Activated naive CD8-positive, alpha-beta T cell treated with anti-CD3 and anti-CD28 coated beads, Interleukin-2, amount 50 U/mL, for 24 hours (primary cell): ENCODE results near the gene RNF224.

Source experiments
- ATAC-seq: fragments of 150-1000 bp; cut with Tn5 transposase; one replicate; pipeline ENCODE4 v1.10.0; 2021
- DNase-seq: peaks from one replicate; pipeline ENCODE4 v3.0.0; 2021
- H3K27ac Mint-ChIP-seq: one replicate; pipeline ENCODE4 v1.8.0; 2021; ENCODE audit warnings: mild to moderate bottlenecking, mixed read lengths
- H3K27me3 Mint-ChIP-seq: one replicate; pipeline ENCODE4 v1.8.0; 2021; ENCODE audit warnings: mixed read lengths
- H3K36me3 Mint-ChIP-seq: one replicate; pipeline ENCODE4 v1.8.0; 2021; ENCODE audit warnings: low read depth, mixed read lengths
- H3K4me1 Mint-ChIP-seq: one replicate; pipeline ENCODE4 v1.8.0; 2021; ENCODE audit warnings: mixed read lengths
- H3K4me3 Mint-ChIP-seq: one replicate; pipeline ENCODE4 v1.8.0; 2021; ENCODE audit warnings: mild to moderate bottlenecking, moderate library complexity, mixed read lengths
- H3K9me3 Mint-ChIP-seq: one replicate; pipeline ENCODE4 v1.8.0; 2021; ENCODE audit warnings: mixed read lengths

Gene RNF224

DNA sequence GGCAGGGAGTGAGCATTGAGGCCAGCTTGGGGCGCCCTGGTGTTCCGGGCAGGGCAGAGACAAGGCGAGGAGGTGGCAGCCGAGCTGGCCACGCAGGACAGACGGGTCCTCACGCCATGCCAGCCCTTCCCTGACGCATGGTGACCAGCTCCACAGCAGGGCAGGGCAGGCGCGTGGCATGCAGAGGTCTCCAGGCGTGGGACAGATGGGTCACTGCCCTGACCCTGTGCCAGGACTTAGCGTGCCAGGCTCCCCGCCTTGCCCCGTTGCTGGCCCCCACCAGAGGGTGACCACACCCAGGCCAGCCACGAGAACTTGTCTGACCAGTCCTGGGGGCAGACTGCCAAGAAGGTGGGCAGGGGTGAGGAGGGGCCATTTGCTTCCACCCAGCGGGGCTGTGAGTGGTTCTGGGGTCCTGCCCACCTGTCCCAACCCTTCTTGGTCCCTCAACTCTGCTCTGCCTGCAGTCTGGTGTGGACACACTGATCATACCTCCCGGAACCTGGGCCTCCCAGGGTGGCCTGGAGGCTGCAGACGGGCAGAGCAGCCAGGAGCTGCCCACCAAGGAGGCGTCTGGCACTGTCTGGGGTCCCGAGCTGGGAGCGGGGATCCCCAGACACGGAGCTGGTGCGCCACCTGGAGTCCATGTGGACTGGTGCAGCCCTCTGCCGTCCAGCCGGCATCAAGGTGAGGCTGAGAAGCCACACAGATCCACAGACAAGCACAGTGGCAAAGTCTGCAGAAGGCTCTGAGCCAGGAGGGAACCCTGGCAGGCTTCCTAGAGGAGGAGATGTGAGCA lies at the start of gene RNF224:
Gene RNF224 (plus strand): TSS at position 449 of the 799 bp plus-strand sequence. CDS start 834 bp downstream, outside the sequence.
- Mint-ChIP-seq H3K4me1 (peaks cover 15% of the 10 kb centered on the region), H3K9me3 (no peaks in the 10 kb centered on the region), H3K4me3 (no peak within 1 kb of the TSS), H3K36me3 (no peaks in the 10 kb centered on the region), H3K27ac (no peak within 1 kb of the TSS), H3K27me3 (peaks cover 2% of the 10 kb centered on the region)
- DNase-seq (peak; percentile 87), ATAC-seq (peak; percentile 59)

DNA sequence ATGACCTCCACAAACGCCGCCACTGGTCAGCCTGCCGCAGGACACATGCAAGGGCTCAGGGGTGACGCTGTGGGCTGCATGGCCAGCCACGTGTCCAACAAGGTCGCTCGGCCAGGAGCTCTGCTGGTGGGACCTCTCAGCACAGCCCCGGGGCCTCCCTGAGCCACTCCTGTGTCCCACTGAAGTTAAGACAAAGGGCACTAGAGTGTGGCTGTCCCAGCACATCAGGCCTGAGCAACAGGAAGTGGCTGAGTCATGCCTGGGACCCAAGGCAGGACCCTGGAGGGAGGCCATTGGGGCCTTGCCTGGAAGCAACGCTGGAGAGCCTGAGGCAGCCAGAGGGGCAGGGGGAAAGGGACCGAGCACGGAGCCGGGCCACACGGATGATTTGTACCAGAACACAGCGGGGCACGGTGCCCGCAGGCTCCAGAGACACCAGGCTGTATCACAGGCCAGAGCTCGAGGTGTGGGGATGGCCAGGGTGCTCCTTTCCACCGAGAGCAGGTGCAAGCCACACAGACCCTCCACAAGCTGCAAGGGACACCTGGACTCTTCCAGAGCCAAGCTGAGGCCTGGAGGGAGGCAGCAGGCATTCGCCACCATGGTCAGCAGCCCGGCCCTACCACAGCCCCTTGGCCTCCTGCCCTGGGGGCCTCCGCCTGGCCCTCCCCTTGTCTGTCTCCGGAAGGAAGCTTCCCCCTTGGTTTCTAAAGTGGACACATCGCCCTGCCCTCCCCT lies 48.9 kb upstream of the RNF224 start:
- Mint-ChIP-seq H3K9me3 (no peaks in the 10 kb centered on the region), H3K36me3 (peaks cover 9% of the 10 kb centered on the region), H3K4me1 (no peaks in the 10 kb centered on the region), H3K4me3 (no peak overlapping the region), H3K27me3 (no peaks in the 10 kb centered on the region), H3K27ac (no peak overlapping the region)
- ATAC-seq (no peak), DNase-seq (no peak)

GRCh38 chr9:137178939-137179630 lies 48.2 kb upstream of the RNF224 start:
- ATAC-seq, result no peak
- Mint-ChIP-seq H3K27me3 (no peaks in the 10 kb centered on the region), H3K9me3 (no peaks in the 10 kb centered on the region), H3K36me3 (peaks cover 10% of the 10 kb centered on the region), H3K4me3 (no peak overlapping the region), H3K27ac (no peak overlapping the region), H3K4me1 (no peaks in the 10 kb centered on the region)
- DNase-seq, result no peak

DNA sequence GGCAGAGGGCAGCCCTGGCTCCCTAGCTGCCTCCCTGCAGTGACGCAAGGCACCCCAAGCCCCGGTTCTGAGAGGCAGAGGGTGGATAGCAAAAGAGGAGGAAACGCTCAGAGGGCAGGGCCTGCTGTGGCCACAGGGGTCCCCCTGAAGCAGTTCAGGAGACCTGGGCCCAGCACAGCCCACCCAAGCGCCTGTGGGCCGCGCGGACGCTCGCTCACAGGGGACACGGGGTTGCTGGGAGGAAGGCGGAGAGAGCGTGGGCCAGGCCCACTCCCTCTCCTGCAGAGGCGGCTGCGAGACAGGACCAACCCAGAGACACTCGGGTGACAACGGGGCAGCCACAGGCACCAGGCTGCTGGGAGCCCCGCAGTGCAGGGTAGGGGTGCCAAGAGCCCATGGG lies 47.5 kb upstream of the RNF224 start:
- H3K27me3 Mint-ChIP-seq, result no peaks in the 10 kb centered on the region
- ATAC-seq (no peak), DNase-seq (no peak)
- H3K9me3 Mint-ChIP-seq, result no peaks in the 10 kb centered on the region
- no peak overlapping the region for H3K27ac Mint-ChIP-seq
- H3K4me1 Mint-ChIP-seq, result no peaks in the 10 kb centered on the region
- no peak overlapping the region for H3K4me3 Mint-ChIP-seq
- peaks cover 10% of the 10 kb centered on the region for H3K36me3 Mint-ChIP-seq

DNA sequence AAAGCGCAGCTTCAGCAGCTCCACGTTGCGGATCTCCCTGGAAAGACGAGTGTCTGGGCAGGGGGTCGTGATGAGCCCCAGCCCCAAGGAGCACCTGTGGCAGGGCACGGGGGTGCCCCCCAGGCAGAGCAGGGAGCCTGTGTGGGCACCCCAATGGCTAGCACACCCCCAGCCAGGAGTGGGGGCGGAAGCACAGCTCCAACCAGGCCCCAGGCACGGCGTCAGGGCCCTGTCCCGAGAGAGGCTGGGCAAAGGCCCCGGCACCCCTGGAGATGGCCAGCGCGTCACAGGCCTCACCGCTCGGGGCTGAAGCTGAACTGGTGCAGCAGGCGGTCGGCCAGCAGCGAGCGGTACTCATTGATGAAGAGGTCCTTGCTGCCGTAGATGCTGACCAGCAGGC lies 46.8 kb upstream of the RNF224 start:
- ATAC-seq (no peak), DNase-seq (no peak)
- Mint-ChIP-seq H3K9me3 (no peaks in the 10 kb centered on the region), H3K4me3 (no peak overlapping the region), H3K27ac (no peak overlapping the region), H3K4me1 (no peaks in the 10 kb centered on the region), H3K27me3 (no peaks in the 10 kb centered on the region), H3K36me3 (peaks cover 10% of the 10 kb centered on the region)

DNA sequence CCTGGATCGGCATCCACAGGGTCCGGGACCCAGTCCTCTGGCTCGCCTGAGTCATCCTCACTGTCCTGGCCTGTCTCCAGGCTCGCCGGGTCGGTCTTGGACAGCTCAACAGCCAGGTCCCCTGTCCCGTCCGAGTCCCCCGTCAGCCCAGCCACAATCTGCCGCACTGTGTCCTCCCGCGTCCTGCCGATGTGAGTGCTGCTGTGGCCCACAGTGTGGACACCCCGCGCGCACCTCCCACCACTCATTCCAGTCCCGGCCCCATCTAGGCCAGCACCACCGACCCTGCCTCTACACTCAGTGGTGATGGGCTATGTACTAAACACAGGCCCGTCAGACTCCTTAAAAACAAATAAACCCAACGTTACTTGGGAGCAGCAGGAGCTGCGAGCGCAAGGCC lies 45.6 kb upstream of the RNF224 start:
- ATAC-seq (no peak), DNase-seq (no peak)
- Mint-ChIP-seq H3K27ac (no peak overlapping the region), H3K4me1 (peaks cover 6% of the 10 kb centered on the region), H3K9me3 (no peaks in the 10 kb centered on the region), H3K27me3 (no peaks in the 10 kb centered on the region), H3K36me3 (peaks cover 10% of the 10 kb centered on the region), H3K4me3 (no peak overlapping the region)

GRCh38 chr9:137182836-137183235 lies 44.5 kb upstream of the RNF224 start:
- Mint-ChIP-seq H3K27me3 (no peaks in the 10 kb centered on the region), H3K9me3 (no peaks in the 10 kb centered on the region), H3K36me3 (peaks cover 10% of the 10 kb centered on the region), H3K27ac (no peak overlapping the region), H3K4me1 (peaks cover 17% of the 10 kb centered on the region), H3K4me3 (no peak overlapping the region)
- ATAC-seq (no peak), DNase-seq (no peak)

GRCh38 chr9:137183980-137184595 lies 43.2 kb upstream of the RNF224 start:
- Mint-ChIP-seq H3K4me3 (no peak overlapping the region), H3K27me3 (no peaks in the 10 kb centered on the region), H3K9me3 (no peaks in the 10 kb centered on the region), H3K4me1 (peaks cover 21% of the 10 kb centered on the region), H3K36me3 (peaks cover 11% of the 10 kb centered on the region), H3K27ac (no peak overlapping the region)
- DNase-seq (no peak), ATAC-seq (no peak)

- H3K4me3 Mint-ChIP-seq, result no peak overlapping the region
- no peaks in the 10 kb centered on the region for H3K27me3 Mint-ChIP-seq
- H3K36me3 Mint-ChIP-seq, result peaks cover 9% of the 10 kb centered on the region
- ATAC-seq (no peak), DNase-seq (no peak)
- peaks cover 31% of the 10 kb centered on the region for H3K4me1 Mint-ChIP-seq
- H3K27ac Mint-ChIP-seq, result no peak overlapping the region
- no peaks in the 10 kb centered on the region for H3K9me3 Mint-ChIP-seq
These were observed 42.2 kb upstream of the RNF224 start for GRCh38 chr9:137184881-137185660.

GRCh38 chr9:137185921-137186320 lies 41.4 kb upstream of the RNF224 start:
- DNase-seq (no peak), ATAC-seq (no peak)
- peaks cover 37% of the 10 kb centered on the region for H3K4me1 Mint-ChIP-seq
- H3K27me3 Mint-ChIP-seq, result no peaks in the 10 kb centered on the region
- no peaks in the 10 kb centered on the region for H3K9me3 Mint-ChIP-seq
- H3K27ac Mint-ChIP-seq, result no peak overlapping the region
- H3K36me3 Mint-ChIP-seq, result peaks cover 13% of the 10 kb centered on the region
- no peak overlapping the region for H3K4me3 Mint-ChIP-seq

DNA sequence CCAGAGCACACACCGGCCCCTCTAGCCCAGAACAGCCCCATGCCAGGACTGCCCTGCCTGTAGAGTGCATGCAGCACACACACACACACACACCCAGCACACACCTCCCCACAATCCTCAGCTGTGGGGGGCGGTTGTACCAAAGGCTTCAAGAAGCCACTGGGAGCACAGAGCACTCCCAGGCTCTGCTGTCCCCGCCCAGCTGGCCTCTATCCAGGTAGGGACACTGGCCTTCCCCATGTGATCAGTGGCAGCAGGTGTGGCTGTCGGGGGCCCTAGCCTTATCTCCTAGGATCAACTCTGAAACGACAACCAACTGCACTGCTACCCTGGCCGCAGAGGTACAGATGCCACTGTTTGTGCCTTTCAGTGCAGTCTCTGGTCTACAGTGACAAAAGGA lies 40.9 kb upstream of the RNF224 start:
- peaks cover 38% of the 10 kb centered on the region for H3K4me1 Mint-ChIP-seq
- H3K4me3 Mint-ChIP-seq, result peak overlapping the region; percentile 92
- ATAC-seq (no peak), DNase-seq (no peak)
- no peaks in the 10 kb centered on the region for H3K27me3 Mint-ChIP-seq
- peaks cover 15% of the 10 kb centered on the region for H3K36me3 Mint-ChIP-seq
- no peak overlapping the region for H3K27ac Mint-ChIP-seq
- H3K9me3 Mint-ChIP-seq, result no peaks in the 10 kb centered on the region

DNA sequence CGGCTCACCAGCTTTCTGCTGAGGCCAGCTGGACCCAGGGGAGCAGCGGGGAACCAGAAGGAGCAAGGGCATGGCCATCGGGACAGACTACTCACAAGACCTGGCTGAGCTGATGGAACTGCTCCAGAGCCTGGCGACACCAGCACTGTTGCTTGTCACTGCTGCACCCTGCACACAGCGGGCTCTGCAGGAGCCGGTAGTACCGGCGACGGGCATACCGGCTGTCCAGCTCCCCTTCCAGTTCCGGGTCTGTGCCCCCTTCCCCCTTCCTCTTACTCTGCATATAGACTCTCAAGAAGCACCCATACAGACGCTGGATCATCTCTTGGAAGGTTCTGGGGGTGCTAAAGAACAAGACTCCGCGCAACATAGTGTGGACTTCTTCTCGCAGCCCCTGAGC lies 39.9 kb upstream of the RNF224 start:
- Mint-ChIP-seq H3K27me3 (no peaks in the 10 kb centered on the region), H3K9me3 (no peaks in the 10 kb centered on the region), H3K36me3 (peaks cover 11% of the 10 kb centered on the region), H3K27ac (peak overlapping the region; percentile 89), H3K4me3 (peak overlapping the region; percentile 92), H3K4me1 (peaks cover 38% of the 10 kb centered on the region)
- DNase-seq (no peak), ATAC-seq (no peak)

GRCh38 chr9:137188086-137188489 lies 39.2 kb upstream of the RNF224 start:
- DNase-seq, result no peak
- ATAC-seq, result no peak
- H3K9me3 Mint-ChIP-seq, result no peaks in the 10 kb centered on the region
- peak overlapping the region; percentile 92 for H3K4me3 Mint-ChIP-seq
- H3K27ac Mint-ChIP-seq, result peak overlapping the region; percentile 89
- H3K36me3 Mint-ChIP-seq, result peaks cover 11% of the 10 kb centered on the region
- no peaks in the 10 kb centered on the region for H3K27me3 Mint-ChIP-seq
- peaks cover 38% of the 10 kb centered on the region for H3K4me1 Mint-ChIP-seq
